ENCODE data around the gene APOBEC3G.

The APOBEC3G gene

GRCh38 chr22:39103431-39103830 is 26.4 kb downstream of the APOBEC3G start:
- TF ChIP-seq, protein P1, sequence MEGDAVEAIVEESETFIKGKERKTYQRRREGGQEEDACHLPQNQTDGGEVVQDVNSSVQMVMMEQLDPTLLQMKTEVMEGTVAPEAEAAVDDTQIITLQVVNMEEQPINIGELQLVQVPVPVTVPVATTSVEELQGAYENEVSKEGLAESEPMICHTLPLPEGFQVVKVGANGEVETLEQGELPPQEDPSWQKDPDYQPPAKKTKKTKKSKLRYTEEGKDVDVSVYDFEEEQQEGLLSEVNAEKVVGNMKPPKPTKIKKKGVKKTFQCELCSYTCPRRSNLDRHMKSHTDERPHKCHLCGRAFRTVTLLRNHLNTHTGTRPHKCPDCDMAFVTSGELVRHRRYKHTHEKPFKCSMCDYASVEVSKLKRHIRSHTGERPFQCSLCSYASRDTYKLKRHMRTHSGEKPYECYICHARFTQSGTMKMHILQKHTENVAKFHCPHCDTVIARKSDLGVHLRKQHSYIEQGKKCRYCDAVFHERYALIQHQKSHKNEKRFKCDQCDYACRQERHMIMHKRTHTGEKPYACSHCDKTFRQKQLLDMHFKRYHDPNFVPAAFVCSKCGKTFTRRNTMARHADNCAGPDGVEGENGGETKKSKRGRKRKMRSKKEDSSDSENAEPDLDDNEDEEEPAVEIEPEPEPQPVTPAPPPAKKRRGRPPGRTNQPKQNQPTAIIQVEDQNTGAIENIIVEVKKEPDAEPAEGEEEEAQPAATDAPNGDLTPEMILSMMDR (IDR thresholded peaks at IDR 0.05; ENCODE audit: low read depth, low read length) = no peak
- H3K4me3 ChIP-seq (ENCODE audit: low read depth, low read length) = no peak overlapping the region
- in situ Hi-C loops (cut with HindIII; ENCODE audit: low sequenced_read_pairs) = no loop called here
- no peak for DNase-seq (ENCODE audit: low read depth, low spot score)

DNA sequence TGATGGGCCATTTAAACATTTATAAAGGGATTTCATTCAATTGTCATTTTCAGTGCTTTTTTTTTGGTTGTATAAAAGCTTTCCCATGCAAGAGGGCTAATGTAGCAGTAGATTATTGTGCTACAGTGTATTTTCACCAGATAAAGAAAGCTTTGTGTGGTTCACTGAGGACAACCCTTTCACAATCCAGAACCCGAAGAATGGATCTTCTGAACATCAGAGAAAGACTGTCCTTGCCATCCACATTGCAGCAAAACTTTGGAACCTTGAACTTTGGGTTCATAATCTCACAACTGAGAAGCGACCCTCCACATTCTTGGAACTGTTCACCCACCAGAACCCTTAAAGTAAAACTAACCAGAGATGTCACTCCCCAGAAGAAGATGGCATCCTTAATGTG is 29.3 kb downstream of the APOBEC3G start:
- TF ChIP-seq, protein P1 (IDR thresholded peaks at IDR 0.05; ENCODE audit: low read depth, low read length) = no peak
- no peak overlapping the region for H3K4me3 ChIP-seq (ENCODE audit: low read depth, low read length)
- no peak for DNase-seq (ENCODE audit: low read depth, low spot score)
- in situ Hi-C loops (cut with HindIII; ENCODE audit: low sequenced_read_pairs) = no loop called here

GRCh38 chr22:39108487-39108886 is 31.4 kb downstream of the APOBEC3G start:
- in situ Hi-C loops (cut with HindIII; ENCODE audit: low sequenced_read_pairs) = no loop called here
- no peak for DNase-seq (ENCODE audit: low read depth, low spot score)
- no peak overlapping the region for H3K4me3 ChIP-seq (ENCODE audit: low read depth, low read length)
- TF ChIP-seq, protein P1 (IDR thresholded peaks at IDR 0.05; ENCODE audit: low read depth, low read length) = no peak

DNA sequence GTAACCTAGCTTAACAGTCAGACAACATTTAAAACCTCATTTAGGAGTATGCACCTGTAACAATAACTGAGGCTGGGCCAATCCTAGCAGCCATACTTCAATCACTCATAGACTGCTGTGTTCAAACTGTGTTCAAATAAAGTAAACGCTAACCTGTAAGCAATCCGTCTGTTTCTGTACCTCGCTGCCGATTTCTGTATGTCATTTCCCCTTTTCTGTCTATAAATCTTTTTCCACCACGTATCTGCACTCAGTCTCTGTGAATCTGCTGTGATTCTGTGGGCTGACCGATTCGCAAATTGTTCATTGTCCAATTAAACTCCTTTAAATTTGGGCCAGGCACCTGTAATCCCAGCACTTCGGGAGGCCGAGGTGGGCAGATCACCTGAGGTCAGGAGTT is 32.3 kb downstream of the APOBEC3G start:
- in situ Hi-C loops (cut with HindIII; ENCODE audit: low sequenced_read_pairs) = no loop called here
- TF ChIP-seq, protein P1 (IDR thresholded peaks at IDR 0.05; ENCODE audit: low read depth, low read length) = no peak
- no peak for DNase-seq (ENCODE audit: low read depth, low spot score)

DNA sequence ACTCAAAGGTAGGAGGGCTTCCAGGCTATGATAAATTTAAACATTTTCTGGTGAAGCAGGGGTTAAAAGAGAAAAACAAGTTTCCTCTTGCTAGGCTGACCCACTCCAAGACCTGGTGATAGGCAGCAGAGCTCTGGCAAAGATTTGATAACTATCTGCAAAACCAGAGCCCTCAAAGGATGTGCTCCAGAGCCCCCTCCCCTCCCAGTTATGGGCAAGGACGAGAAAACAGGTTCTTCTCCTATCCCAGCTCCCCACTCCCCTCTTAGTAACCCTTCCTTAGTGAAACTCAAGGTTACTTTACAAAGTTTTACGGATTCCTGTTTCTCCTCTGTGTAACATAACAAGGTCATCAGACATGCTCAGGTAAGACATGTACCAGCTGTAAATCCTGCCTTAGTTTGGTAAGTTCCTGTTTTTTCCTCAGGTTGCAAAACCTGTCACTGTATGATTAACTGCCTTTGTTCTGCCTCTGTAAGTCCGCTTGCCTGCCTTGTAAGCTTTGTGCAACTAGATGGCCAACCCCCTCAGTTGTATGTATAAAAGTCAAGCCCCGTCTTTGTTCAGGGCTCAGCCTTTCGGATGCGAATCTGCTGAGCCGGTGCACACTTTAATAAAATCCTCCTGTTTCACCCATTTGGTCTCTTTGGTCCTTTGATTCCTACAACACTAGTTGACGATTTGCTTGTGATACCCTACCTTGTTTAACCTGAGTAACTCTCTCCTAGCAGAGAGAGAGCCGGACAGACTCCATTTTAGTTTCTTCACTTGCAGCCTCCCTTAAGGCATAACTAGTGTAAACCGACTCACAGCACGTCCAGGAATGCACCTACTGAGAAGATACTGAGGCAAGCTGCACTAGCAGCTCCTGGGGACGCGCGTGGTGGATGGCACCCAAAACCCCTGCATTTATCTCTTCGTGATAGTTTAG is 33.8 kb downstream of the APOBEC3G start:
- no peak overlapping the region for H3K4me3 ChIP-seq (ENCODE audit: low read depth, low read length)
- in situ Hi-C loops (cut with HindIII; ENCODE audit: low sequenced_read_pairs) = no loop called here
- TF ChIP-seq, protein P1 (IDR thresholded peaks at IDR 0.05; ENCODE audit: low read depth, low read length) = no peak
- no peak for DNase-seq (ENCODE audit: low read depth, low spot score)

More for the DNA sequence above, 32.3 kb downstream of the APOBEC3G start:
- no peak overlapping the region for H3K4me3 ChIP-seq (ENCODE audit: low read depth, low read length)

DNA sequence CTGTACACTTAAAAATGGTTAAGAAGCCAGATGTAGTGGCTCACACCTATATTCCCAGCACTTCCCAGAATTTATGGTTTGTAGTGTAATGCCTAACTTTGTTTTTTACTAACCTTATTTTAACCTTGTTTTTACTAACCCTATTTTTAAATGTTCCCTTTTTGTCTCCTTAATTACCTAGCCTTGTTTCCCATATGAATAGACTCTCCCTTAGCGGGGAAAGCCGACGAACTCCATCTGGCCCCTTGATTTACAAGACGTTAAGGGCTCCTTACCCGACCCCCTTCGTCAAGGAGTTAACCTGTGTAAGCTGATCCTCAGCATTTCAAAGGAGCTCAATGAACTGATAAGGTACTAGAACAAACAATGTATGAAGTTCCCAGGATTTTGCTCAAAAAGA is 37.0 kb downstream of the APOBEC3G start:
- in situ Hi-C loops (cut with HindIII; ENCODE audit: low sequenced_read_pairs) = no loop called here
- DNase-seq (ENCODE audit: low read depth, low spot score) = no peak
- TF ChIP-seq, protein P1 (IDR thresholded peaks at IDR 0.05; ENCODE audit: low read depth, low read length) = no peak
- no peak overlapping the region for H3K4me3 ChIP-seq (ENCODE audit: low read depth, low read length)
